Measurements from ENCODE around the gene IGSF21. TPM values are rescaled to one million over a fixed set of nuclear protein-coding genes. Genes with fewer than 3 reads are reported as not detected.

Gene IGSF21
- total RNA-seq, 2 experiments from 2014 or later: not detected

GRCh38 chr1:18313523-18313922 is 205.9 kb downstream of the IGSF21 start:
- intact Hi-C loops (cut with micrococcal nuclease): no loop called here
- no peak for TF ChIP-seq CTCF (IDR thresholded peaks at IDR 0.05)
- Mint-ChIP-seq H3K36me3 (ENCODE audit: low read depth) (no peaks in the 10 kb centered on the region), H3K9me3 (no peaks in the 10 kb centered on the region), H3K27ac (no peak overlapping the region), H3K4me1 (ENCODE audit: low read depth) (no peaks in the 10 kb centered on the region), H3K27me3 (peaks cover 6% of the 10 kb centered on the region), H3K4me3 (no peak overlapping the region)
- CTCF ChIA-PET: interaction anchor here (1.1 kb wide), 1 partner anchor 11 kb away, joined by 3 read pairs; no protein-coding TSS in a partner anchor
- DNase-seq (no peak), ATAC-seq (no peak)
- POLR2A ChIA-PET: no interaction called here

GRCh38 chr1:18314399-18314798 is 206.8 kb downstream of the IGSF21 start:
- ATAC-seq (no peak), DNase-seq (no peak)
- no peaks in the 10 kb centered on the region for H3K9me3 Mint-ChIP-seq
- H3K4me3 Mint-ChIP-seq: no peak overlapping the region
- no peaks in the 10 kb centered on the region for H3K4me1 Mint-ChIP-seq (ENCODE audit: low read depth)
- H3K36me3 Mint-ChIP-seq (ENCODE audit: low read depth): no peaks in the 10 kb centered on the region
- ChIA-PET CTCF (interaction anchor here (0.8 to 1.1 kb wide), 3 partner anchors 12 to 15 kb away, joined by 3 read pairs; no protein-coding TSS in a partner anchor), POLR2A (no interaction called here)
- intact Hi-C loops (cut with micrococcal nuclease): no loop called here
- H3K27me3 Mint-ChIP-seq: peaks cover 6% of the 10 kb centered on the region
- no peak for TF ChIP-seq CTCF (IDR thresholded peaks at IDR 0.05)
- no peak overlapping the region for H3K27ac Mint-ChIP-seq

GRCh38 chr1:18315449-18315848 is 207.9 kb downstream of the IGSF21 start:
- Mint-ChIP-seq H3K4me3 (no peak overlapping the region), H3K27me3 (peaks cover 6% of the 10 kb centered on the region), H3K36me3 (ENCODE audit: low read depth) (no peaks in the 10 kb centered on the region), H3K9me3 (no peaks in the 10 kb centered on the region), H3K27ac (no peak overlapping the region), H3K4me1 (ENCODE audit: low read depth) (no peaks in the 10 kb centered on the region)
- ChIA-PET CTCF (no interaction called here), POLR2A (no interaction called here)
- intact Hi-C loops (cut with micrococcal nuclease): no loop called here
- DNase-seq (no peak), ATAC-seq (no peak)
- no peak for TF ChIP-seq CTCF (IDR thresholded peaks at IDR 0.05)

GRCh38 chr1:18316764-18317163 is 209.2 kb downstream of the IGSF21 start:
- DNase-seq: no peak

GRCh38 chr1:18319099-18319498 is 211.5 kb downstream of the IGSF21 start:
- ChIA-PET CTCF (no interaction called here), POLR2A (no interaction called here)
- H3K27me3 Mint-ChIP-seq: peaks cover 15% of the 10 kb centered on the region
- no peak overlapping the region for H3K27ac Mint-ChIP-seq
- DNase-seq (no peak), ATAC-seq (no peak)
- intact Hi-C loops (cut with micrococcal nuclease): no loop called here
- TF ChIP-seq CTCF (IDR thresholded peaks at IDR 0.05): no peak
- no peak overlapping the region for H3K4me3 Mint-ChIP-seq
- no peaks in the 10 kb centered on the region for H3K36me3 Mint-ChIP-seq (ENCODE audit: low read depth)
- no peaks in the 10 kb centered on the region for H3K4me1 Mint-ChIP-seq (ENCODE audit: low read depth)
- H3K9me3 Mint-ChIP-seq: no peaks in the 10 kb centered on the region

More at GRCh38 chr1:18316764-18317163, 209.2 kb downstream of the IGSF21 start:
- ChIA-PET POLR2A (no interaction called here), CTCF (no interaction called here)
- Mint-ChIP-seq H3K4me1 (ENCODE audit: low read depth) (no peaks in the 10 kb centered on the region), H3K36me3 (ENCODE audit: low read depth) (no peaks in the 10 kb centered on the region), H3K27ac (no peak overlapping the region), H3K9me3 (no peaks in the 10 kb centered on the region), H3K27me3 (peaks cover 3% of the 10 kb centered on the region), H3K4me3 (no peak overlapping the region)
- TF ChIP-seq CTCF (IDR thresholded peaks at IDR 0.05): no peak
- intact Hi-C loops (cut with micrococcal nuclease): no loop called here
- ATAC-seq: no peak

Data from activated CD8-positive, alpha-beta T cell treated with anti-CD3 and anti-CD28 coated beads for 36 hours (primary cell).